ENCODE data around the gene CKAP4. TPM values are rescaled to one million over a fixed set of nuclear protein-coding genes. Genes with fewer than 3 reads are reported as not detected.

The CKAP4 gene
- total RNA-seq, 4 donors from 2014 or later: 30.6 to 41.4 (median 36.2) TPM

DNA sequence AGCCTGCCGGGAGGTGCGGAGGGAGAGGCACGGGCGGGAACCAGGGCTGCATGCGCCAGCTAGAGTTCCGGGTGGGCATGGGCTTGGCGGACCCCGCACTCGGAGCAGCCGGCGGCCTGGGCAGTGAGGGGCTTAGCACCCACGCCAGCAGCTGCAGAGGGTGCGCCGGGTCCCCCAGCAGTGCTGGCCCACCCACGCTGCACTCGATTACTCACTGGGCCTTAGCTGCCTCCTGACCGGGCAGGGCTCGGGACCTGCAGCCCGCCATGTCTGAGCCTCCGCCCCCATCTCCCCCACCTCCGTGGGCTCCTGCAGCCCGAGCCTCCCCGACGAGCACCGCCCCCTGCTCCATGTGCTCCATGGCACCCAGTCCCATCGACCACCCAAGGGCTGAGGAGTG is 14.8 kb downstream of the CKAP4 start:
- no peak for DNase-seq
- H3K36me3 ChIP-seq: peaks cover 0 to under 1% (median under 1%) of the 10 kb centered on the region in 4 donors
- H3K27ac ChIP-seq: no peak overlapping the region
- H3K27me3 ChIP-seq: no peaks in the 10 kb centered on the region
- WGBS, 2 donors (ENCODE audit: low coverage in 1 of 2): 94% methylated on average over 22 of the region's 26 CpGs; no CpG with 5 or more reads in 1 of the 2 donors
- no peak for TF ChIP-seq POLR2AphosphoS5 (IDR thresholded peaks at IDR 0.05)
- no peak for TF ChIP-seq POLR2A (IDR thresholded peaks at IDR 0.05)
- TF ChIP-seq EP300 (IDR thresholded peaks at IDR 0.05; ENCODE audit: low read depth): no peak
- TF ChIP-seq, protein P1, sequence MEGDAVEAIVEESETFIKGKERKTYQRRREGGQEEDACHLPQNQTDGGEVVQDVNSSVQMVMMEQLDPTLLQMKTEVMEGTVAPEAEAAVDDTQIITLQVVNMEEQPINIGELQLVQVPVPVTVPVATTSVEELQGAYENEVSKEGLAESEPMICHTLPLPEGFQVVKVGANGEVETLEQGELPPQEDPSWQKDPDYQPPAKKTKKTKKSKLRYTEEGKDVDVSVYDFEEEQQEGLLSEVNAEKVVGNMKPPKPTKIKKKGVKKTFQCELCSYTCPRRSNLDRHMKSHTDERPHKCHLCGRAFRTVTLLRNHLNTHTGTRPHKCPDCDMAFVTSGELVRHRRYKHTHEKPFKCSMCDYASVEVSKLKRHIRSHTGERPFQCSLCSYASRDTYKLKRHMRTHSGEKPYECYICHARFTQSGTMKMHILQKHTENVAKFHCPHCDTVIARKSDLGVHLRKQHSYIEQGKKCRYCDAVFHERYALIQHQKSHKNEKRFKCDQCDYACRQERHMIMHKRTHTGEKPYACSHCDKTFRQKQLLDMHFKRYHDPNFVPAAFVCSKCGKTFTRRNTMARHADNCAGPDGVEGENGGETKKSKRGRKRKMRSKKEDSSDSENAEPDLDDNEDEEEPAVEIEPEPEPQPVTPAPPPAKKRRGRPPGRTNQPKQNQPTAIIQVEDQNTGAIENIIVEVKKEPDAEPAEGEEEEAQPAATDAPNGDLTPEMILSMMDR (IDR thresholded peaks at IDR 0.05): no peak
- H3K4me3 ChIP-seq: no peak overlapping the region
- intact Hi-C loops (cut with DNase I; ENCODE audit: low total_unique reads): no loop called here
- no peaks in the 10 kb centered on the region for H3K9me3 ChIP-seq
- H3K4me1 ChIP-seq: peaks cover 0 to 2% (median 0%) of the 10 kb centered on the region in 4 donors
- in situ Hi-C loops (cut with MboI; ENCODE audit: low pct_ligation_motif_present in 1 of 4, low pct_unique_long_range_greater_than_20kb in 1 of 4, low sequenced_read_pairs in 3 of 4): loop anchor here in 1 of 4 donors (5.0 kb wide), 1 partner anchor 49 kb away; no protein-coding TSS in a partner anchor

GRCh38 chr12:106229036-106229591 is 18.7 kb downstream of the CKAP4 start:
- DNase-seq: no peak
- TF ChIP-seq POLR2AphosphoS5 (IDR thresholded peaks at IDR 0.05): no peak
- no peak for TF ChIP-seq EP300 (IDR thresholded peaks at IDR 0.05; ENCODE audit: low read depth)
- no peak for TF ChIP-seq POLR2A (IDR thresholded peaks at IDR 0.05)
- TF ChIP-seq, protein P1 (IDR thresholded peaks at IDR 0.05): no peak
- intact Hi-C loops (cut with DNase I; ENCODE audit: low total_unique reads) (no loop called here), in situ Hi-C loops (cut with MboI; ENCODE audit: low pct_ligation_motif_present in 1 of 4, low pct_unique_long_range_greater_than_20kb in 1 of 4, low sequenced_read_pairs in 3 of 4) (loop anchor here (5.0 to 10.0 kb wide), 3 partner anchors 53 to 804 kb away; partner anchors contain the start of gene POLR3B (in 4 of the 4))
- Histone ChIP-seq H3K27me3 (no peaks in the 10 kb centered on the region), H3K4me3 (no peak overlapping the region), H3K27ac (no peak overlapping the region), H3K9me3 (no peaks in the 10 kb centered on the region), H3K4me1 (peaks cover 0 to 10% (median 8%) of the 10 kb centered on the region in 4 donors), H3K36me3 (no peaks in the 10 kb centered on the region)
- WGBS, 2 donors (ENCODE audit: low coverage in 1 of 2): 86 to 90% methylated on average over 4 to 12 of the region's 12 CpGs

- Histone ChIP-seq H3K27me3 (no peaks in the 10 kb centered on the region), H3K9me3 (no peaks in the 10 kb centered on the region), H3K36me3 (no peaks in the 10 kb centered on the region), H3K4me3 (no peak overlapping the region), H3K27ac (no peak overlapping the region), H3K4me1 (peaks cover 0 to 10% (median 8%) of the 10 kb centered on the region in 4 donors)
- 75 to 78% methylated on average over 7 of the region's 7 CpGs for WGBS, 2 donors (ENCODE audit: low coverage in 1 of 2)
- intact Hi-C loops (cut with DNase I; ENCODE audit: low total_unique reads) (no loop called here), in situ Hi-C loops (cut with MboI; ENCODE audit: low pct_ligation_motif_present in 1 of 4, low pct_unique_long_range_greater_than_20kb in 1 of 4, low sequenced_read_pairs in 3 of 4) (loop anchor here (5.0 to 10.0 kb wide), 3 partner anchors 54 to 804 kb away; partner anchors contain the start of gene POLR3B (in 4 of the 4))
- no peak for DNase-seq
- TF ChIP-seq EP300 (IDR thresholded peaks at IDR 0.05; ENCODE audit: low read depth) (no peak), POLR2AphosphoS5 (IDR thresholded peaks at IDR 0.05) (no peak), POLR2A (IDR thresholded peaks at IDR 0.05) (no peak)
- TF ChIP-seq, protein P1 (IDR thresholded peaks at IDR 0.05): no peak
Observed at GRCh38 chr12:106228320-106228710, 19.5 kb downstream of the CKAP4 start.

GRCh38 chr12:106227641-106228319 is 20.0 kb downstream of the CKAP4 start:
- DNase-seq: peak; percentile 39
- Histone ChIP-seq H3K4me3 (no peak overlapping the region), H3K9me3 (no peaks in the 10 kb centered on the region), H3K36me3 (no peaks in the 10 kb centered on the region), H3K27ac (no peak overlapping the region), H3K4me1 (peaks cover 0 to 10% (median 8%) of the 10 kb centered on the region in 4 donors), H3K27me3 (no peaks in the 10 kb centered on the region)
- TF ChIP-seq, protein P1 (IDR thresholded peaks at IDR 0.05): no peak
- TF ChIP-seq POLR2AphosphoS5 (IDR thresholded peaks at IDR 0.05) (no peak), EP300 (IDR thresholded peaks at IDR 0.05; ENCODE audit: low read depth) (no peak), POLR2A (IDR thresholded peaks at IDR 0.05) (no peak)
- intact Hi-C loops (cut with DNase I; ENCODE audit: low total_unique reads): loop anchor here (1.0 kb wide), 1 partner anchor 54 kb away; no protein-coding TSS in a partner anchor
- WGBS, 2 donors (ENCODE audit: low coverage in 1 of 2): 47 to 79% methylated on average over 3 to 8 of the region's 8 CpGs
- in situ Hi-C loops (cut with MboI; ENCODE audit: low pct_ligation_motif_present in 1 of 4, low pct_unique_long_range_greater_than_20kb in 1 of 4, low sequenced_read_pairs in 3 of 4): loop anchor here (5.0 to 10.0 kb wide), 3 partner anchors 55 to 803 kb away; partner anchors contain the start of gene POLR3B (in 4 of the 4)

Data from transverse colon (tissue), 4 donors.